WTC11 (cell line): Measurements from ENCODE around the gene TMEM238L. TPM values are rescaled to one million over a fixed set of nuclear protein-coding genes. Genes with fewer than 3 reads are reported as not detected.

Source experiments
- ATAC-seq: fragments of 200-7000 bp; cut with Tn5 transposase; 2 replicates; pipeline ENCODE4 v1.10.0; 2021; ENCODE audit warnings: mild to moderate bottlenecking, moderate library complexity
- CTCF ChIA-PET: fragments of 300-600 bp; sonication (Branson Sonifier 250); formaldehyde crosslinking; loops from one replicate; lab custom pipeline; 2021; ENCODE audit warnings: antibody characterized with exemption; lab: Charles Lee
- POLR2A ChIA-PET: fragments of 350-600 bp; sonication (Branson Sonifier 250); formaldehyde crosslinking; loops from one replicate; lab custom pipeline; 2021; ENCODE audit warnings: antibody characterized with exemption; lab: Charles Lee
- DNase-seq: peaks from one replicate; pipeline ENCODE4 v3.0.0; 2021; ENCODE audit warnings: low spot score
- H3K27ac Mint-ChIP-seq: 2 replicates; pipeline ENCODE4 v1.8.0; 2021; ENCODE audit warnings: mixed read lengths
- H3K27me3 Mint-ChIP-seq: 2 replicates; pipeline ENCODE4 v1.8.0; 2021; ENCODE audit warnings: low read depth, mild to moderate bottlenecking, moderate library complexity, mixed read lengths
- H3K36me3 Mint-ChIP-seq: 2 replicates; pipeline ENCODE4 v1.8.0; 2021; ENCODE audit warnings: mixed read lengths
- H3K4me1 Mint-ChIP-seq: 2 replicates; pipeline ENCODE4 v1.8.0; 2022; ENCODE audit warnings: mixed read lengths
- H3K4me3 Mint-ChIP-seq: 2 replicates; pipeline ENCODE4 v1.8.0; 2021; ENCODE audit warnings: mild to moderate bottlenecking, moderate library complexity, mixed read lengths
- H3K9me3 Mint-ChIP-seq: 2 replicates; pipeline ENCODE4 v1.8.0; 2021; ENCODE audit warnings: mixed read lengths
- AFF4 ChIP-seq: sonication (generic); formaldehyde crosslinking; IDR thresholded peaks from 2 replicates; pipeline ENCODE4 v1.8.1; 2023; ENCODE audit warnings: mild to moderate bottlenecking, missing genetic modification reagents, borderline replicate concordance
- E2F5 ChIP-seq: sonication (generic); formaldehyde crosslinking; IDR thresholded peaks from 2 replicates; pipeline ENCODE4 v1.8.1; 2022; ENCODE audit warnings: mild to moderate bottlenecking, moderate library complexity, missing genetic modification reagents
- HMGA2 ChIP-seq: fragments of 250-450 bp; sonication (Bioruptor Pico); IDR thresholded peaks from 2 replicates; pipeline ENCODE4 v1.4.0; 2021; ENCODE audit warnings: mild to moderate bottlenecking, moderate library complexity
- IRF2 ChIP-seq: sonication (generic); formaldehyde crosslinking; IDR thresholded peaks from 2 replicates; pipeline ENCODE4 v1.8.0; 2022; ENCODE audit warnings: low read depth, missing genetic modification reagents, borderline replicate concordance
- JUN ChIP-seq: sonication (generic); formaldehyde crosslinking; IDR thresholded peaks from 2 replicates; pipeline ENCODE4 v1.8.0; 2023; ENCODE audit warnings: mild to moderate bottlenecking, missing genetic modification reagents
- OVOL2 ChIP-seq: fragments of 250-450 bp; sonication (Bioruptor Pico); IDR thresholded peaks from 2 replicates; pipeline ENCODE4 v1.9.0; 2021; ENCODE audit warnings: mild to moderate bottlenecking, borderline replicate concordance
- STAT6 ChIP-seq: sonication (generic); formaldehyde crosslinking; conservative IDR thresholded peaks from 2 replicates; pipeline ENCODE4 v1.8.1; 2023; ENCODE audit warnings: mild to moderate bottlenecking, low read depth, missing genetic modification reagents, moderate library complexity
- ZBTB21 ChIP-seq: sonication (generic); formaldehyde crosslinking; IDR thresholded peaks from 2 replicates; pipeline ENCODE4 v1.8.1; 2023; ENCODE audit warnings: mild to moderate bottlenecking, missing genetic modification reagents, borderline replicate concordance
- ZNF138 ChIP-seq: sonication (generic); formaldehyde crosslinking; conservative IDR thresholded peaks from 2 replicates; pipeline ENCODE4 v1.8.1; 2022; ENCODE audit warnings: mild to moderate bottlenecking, moderate library complexity, missing genetic modification reagents
- ZNF416 ChIP-seq: fragments of 250-450 bp; sonication (Bioruptor Pico); IDR thresholded peaks from 2 replicates; pipeline ENCODE4 v1.9.0; 2021; ENCODE audit warnings: mild to moderate bottlenecking, inconsistent platforms
- ZNF532 ChIP-seq: fragments of 250-450 bp; sonication (Bioruptor Pico); IDR thresholded peaks from 2 replicates; pipeline ENCODE4 v1.9.0; 2021; ENCODE audit warnings: mild to moderate bottlenecking, borderline replicate concordance
- total RNA-seq: library from RNA; stranded (reverse); gene quantifications from 3 replicates; pipeline ENCODE4 v1.2.3, GENCODE V29; 2021
- TF ChIP-seq, protein P1 (sequence below): sonication (generic); formaldehyde crosslinking; IDR thresholded peaks from 2 replicates; pipeline ENCODE4 v1.8.0; 2022; ENCODE audit warnings: mild to moderate bottlenecking, missing genetic modification reagents
- TF ChIP-seq, protein P2 (sequence below): sonication (generic); formaldehyde crosslinking; IDR thresholded peaks from 2 replicates; pipeline ENCODE4 v1.8.1; 2022; ENCODE audit warnings: missing genetic modification reagents, borderline replicate concordance
- TF ChIP-seq, protein P3 (sequence below): fragments of 250-450 bp; sonication (Bioruptor Pico); IDR thresholded peaks from 2 replicates; pipeline ENCODE4 v1.9.0; 2021; ENCODE audit warnings: mild to moderate bottlenecking

TMEM238L gene
- total RNA-seq, 1 experiment from 2014 or later = not detected

GRCh38 chr17:10815319-10815718 lies 11.4 kb upstream of the TMEM238L start:
- TF ChIP-seq, protein P1, sequence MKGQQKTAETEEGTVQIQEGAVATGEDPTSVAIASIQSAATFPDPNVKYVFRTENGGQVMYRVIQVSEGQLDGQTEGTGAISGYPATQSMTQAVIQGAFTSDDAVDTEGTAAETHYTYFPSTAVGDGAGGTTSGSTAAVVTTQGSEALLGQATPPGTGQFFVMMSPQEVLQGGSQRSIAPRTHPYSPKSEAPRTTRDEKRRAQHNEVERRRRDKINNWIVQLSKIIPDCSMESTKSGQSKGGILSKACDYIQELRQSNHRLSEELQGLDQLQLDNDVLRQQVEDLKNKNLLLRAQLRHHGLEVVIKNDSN (CRISPR knock-in tag) = no peak
- TF ChIP-seq JUN (CRISPR knock-in tag) = no peak
- TF ChIP-seq, all 79 proteins: peak for 0
- Mint-ChIP-seq H3K9me3 (no peaks in the 10 kb centered on the region), H3K36me3 (no peaks in the 10 kb centered on the region), H3K27ac (no peak overlapping the region), H3K27me3 (peaks cover 3% of the 10 kb centered on the region; the same call in 1 of the 2 replicates), H3K4me3 (no peak overlapping the region), H3K4me1 (no peaks in the 10 kb centered on the region)
- no peak for ATAC-seq
- POLR2A ChIA-PET = no interaction called here
- CTCF ChIA-PET = interaction anchor here (0.8 kb wide), 1 partner anchor 42 kb away, joined by 3 read pairs; no protein-coding TSS in a partner anchor
- DNase-seq = no peak

GRCh38 chr17:10814075-10814474 lies 10.2 kb upstream of the TMEM238L start:
- ATAC-seq (no peak), DNase-seq (no peak)
- Mint-ChIP-seq H3K27me3 (peaks cover 3% of the 10 kb centered on the region; the same call in 1 of the 2 replicates), H3K27ac (no peak overlapping the region; the same call in 1 of the 2 replicates), H3K36me3 (no peaks in the 10 kb centered on the region), H3K4me3 (no peak overlapping the region), H3K9me3 (no peaks in the 10 kb centered on the region), H3K4me1 (no peaks in the 10 kb centered on the region)
- POLR2A ChIA-PET = no interaction called here
- CTCF ChIA-PET = no interaction called here
- TF ChIP-seq OVOL2 (CRISPR knock-in tag) = no peak
- TF ChIP-seq STAT6 (CRISPR knock-in tag) = no peak
- TF ChIP-seq HMGA2 = no peak
- TF ChIP-seq IRF2 = no peak
- TF ChIP-seq, protein P2, sequence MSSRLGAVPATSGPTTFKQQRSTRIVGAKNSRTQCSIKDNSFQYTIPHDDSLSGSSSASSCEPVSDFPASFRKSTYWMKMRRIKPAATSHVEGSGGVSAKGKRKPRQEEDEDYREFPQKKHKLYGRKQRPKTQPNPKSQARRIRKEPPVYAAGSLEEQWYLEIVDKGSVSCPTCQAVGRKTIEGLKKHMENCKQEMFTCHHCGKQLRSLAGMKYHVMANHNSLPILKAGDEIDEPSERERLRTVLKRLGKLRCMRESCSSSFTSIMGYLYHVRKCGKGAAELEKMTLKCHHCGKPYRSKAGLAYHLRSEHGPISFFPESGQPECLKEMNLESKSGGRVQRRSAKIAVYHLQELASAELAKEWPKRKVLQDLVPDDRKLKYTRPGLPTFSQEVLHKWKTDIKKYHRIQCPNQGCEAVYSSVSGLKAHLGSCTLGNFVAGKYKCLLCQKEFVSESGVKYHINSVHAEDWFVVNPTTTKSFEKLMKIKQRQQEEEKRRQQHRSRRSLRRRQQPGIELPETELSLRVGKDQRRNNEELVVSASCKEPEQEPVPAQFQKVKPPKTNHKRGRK (CRISPR knock-in tag) = no peak
- TF ChIP-seq ZNF138 = no peak
- TF ChIP-seq ZNF532 (CRISPR knock-in tag) = no peak
- no peak for TF ChIP-seq ZNF416 (CRISPR knock-in tag)
- no peak for TF ChIP-seq JUN (CRISPR knock-in tag)
- TF ChIP-seq AFF4 (CRISPR knock-in tag) = no peak
- TF ChIP-seq E2F5 (CRISPR knock-in tag) = no peak
- TF ChIP-seq, protein P3, sequence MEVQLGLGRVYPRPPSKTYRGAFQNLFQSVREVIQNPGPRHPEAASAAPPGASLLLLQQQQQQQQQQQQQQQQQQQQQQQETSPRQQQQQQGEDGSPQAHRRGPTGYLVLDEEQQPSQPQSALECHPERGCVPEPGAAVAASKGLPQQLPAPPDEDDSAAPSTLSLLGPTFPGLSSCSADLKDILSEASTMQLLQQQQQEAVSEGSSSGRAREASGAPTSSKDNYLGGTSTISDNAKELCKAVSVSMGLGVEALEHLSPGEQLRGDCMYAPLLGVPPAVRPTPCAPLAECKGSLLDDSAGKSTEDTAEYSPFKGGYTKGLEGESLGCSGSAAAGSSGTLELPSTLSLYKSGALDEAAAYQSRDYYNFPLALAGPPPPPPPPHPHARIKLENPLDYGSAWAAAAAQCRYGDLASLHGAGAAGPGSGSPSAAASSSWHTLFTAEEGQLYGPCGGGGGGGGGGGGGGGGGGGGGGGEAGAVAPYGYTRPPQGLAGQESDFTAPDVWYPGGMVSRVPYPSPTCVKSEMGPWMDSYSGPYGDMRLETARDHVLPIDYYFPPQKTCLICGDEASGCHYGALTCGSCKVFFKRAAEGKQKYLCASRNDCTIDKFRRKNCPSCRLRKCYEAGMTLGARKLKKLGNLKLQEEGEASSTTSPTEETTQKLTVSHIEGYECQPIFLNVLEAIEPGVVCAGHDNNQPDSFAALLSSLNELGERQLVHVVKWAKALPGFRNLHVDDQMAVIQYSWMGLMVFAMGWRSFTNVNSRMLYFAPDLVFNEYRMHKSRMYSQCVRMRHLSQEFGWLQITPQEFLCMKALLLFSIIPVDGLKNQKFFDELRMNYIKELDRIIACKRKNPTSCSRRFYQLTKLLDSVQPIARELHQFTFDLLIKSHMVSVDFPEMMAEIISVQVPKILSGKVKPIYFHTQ (CRISPR knock-in tag) = no peak
- TF ChIP-seq ZBTB21 (CRISPR knock-in tag) = no peak
